Activated T-cell treated with anti-CD3 and anti-CD28 coated beads, Interleukin-2, amount 50 U/mL, for 1 hour (primary cell): ENCODE measurements around the gene COMTD1.

ENCODE experiments used
- DNase-seq: peaks from one replicate; pipeline ENCODE4 v3.0.0-alpha.2; 2020

Gene COMTD1

GRCh38 chr10:75235375-75236177 is at the start of gene COMTD1:
TSS of gene COMTD1 (minus strand) at chr10:75235957. CDS start at chr10:75235928, 29 bp downstream.
- DNase-seq = peak; percentile 97

GRCh38 chr10:75283671-75284470 is 48.1 kb upstream of the COMTD1 start:
- no peak for DNase-seq

DNA sequence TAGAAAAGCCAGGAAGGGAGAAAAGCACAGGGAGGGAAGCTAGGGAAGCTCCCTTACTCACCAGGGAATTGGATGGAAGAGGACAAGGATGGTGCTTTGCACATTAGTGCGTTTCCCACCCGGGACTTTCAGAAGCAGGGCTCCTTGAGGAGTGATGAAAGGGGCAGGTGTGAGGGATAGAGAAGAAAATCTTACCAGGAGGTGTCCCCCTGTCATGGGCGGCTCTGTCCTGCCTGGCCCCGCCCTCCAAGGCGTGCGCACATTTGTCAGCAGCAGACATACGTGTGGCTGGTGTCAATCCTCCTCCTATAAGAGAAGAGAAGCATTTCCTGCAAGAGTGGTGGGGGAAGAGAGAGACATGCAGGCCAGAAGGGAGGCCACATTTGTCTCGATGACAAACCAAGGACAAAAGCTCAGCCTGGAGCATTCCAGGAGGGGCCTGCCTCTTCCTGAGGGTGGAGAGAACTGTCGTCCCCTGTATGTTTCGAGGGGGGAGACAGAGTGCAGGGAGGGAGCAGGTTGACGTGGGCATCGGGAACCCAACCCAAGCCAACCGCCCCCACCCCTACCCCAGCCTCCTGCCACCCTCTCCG is 47.4 kb upstream of the COMTD1 start:
- DNase-seq = no peak

DNA sequence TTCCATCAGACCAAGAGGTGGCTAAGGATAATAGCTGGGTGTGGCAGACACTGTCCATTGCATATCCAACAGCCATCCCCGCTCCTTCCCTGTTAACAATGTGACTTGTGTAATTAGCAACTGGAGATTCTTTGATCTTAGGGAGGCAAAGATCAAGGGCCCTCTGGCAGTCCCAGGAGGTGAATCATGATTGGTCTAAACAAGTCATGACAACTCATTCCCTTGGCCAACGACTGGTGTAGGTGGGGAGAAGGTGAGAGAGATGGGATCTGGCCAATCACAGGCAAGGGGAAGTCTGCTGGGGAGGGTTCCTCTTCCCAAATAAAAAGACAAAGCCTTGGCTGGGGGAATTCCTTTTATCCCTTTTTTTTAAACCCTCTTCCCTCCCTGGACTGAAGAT is 46.2 kb upstream of the COMTD1 start:
- no peak for DNase-seq

GRCh38 chr10:75280236-75280635 is 44.5 kb upstream of the COMTD1 start:
- no peak for DNase-seq

DNA sequence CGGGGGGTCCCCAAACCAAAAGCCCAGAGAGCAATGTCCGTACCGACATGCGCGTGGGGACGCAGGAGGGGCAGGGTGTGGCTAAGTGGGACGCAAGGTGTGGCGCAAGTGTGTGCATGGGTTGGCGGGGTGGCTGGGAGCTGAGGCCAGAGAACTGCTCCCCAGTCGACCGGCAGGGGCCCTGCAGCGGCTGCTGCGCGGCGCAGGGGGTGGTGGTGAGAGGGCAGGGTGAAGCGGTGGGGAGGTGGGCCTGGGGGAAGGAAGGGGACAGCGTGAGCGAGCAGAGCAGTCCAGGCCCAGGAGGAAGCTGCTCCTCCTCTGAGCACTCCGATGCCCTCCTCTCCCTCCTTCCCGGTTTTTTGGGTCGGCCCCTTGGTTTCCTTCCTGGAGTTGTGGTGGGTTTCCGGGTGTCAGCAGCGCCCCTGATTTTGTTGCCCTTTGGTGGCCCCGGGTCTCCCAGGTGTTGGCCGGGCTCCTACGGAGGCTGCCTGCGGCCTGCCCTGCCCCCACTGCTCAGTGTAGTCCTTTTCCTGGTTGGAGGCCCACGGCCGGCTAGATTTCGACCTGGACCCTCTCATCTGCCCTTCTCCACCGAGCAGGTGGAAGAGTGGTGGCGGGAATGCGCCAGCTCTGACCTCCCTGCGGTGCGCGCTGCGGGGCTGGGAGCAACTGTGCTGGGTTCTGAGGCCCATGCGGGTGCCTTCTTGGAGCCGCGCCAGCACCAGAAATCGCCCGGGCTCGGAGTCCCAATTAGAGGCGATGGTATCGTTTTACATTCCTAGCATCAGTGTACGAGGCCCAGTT is 40.5 kb upstream of the COMTD1 start:
- no peak for DNase-seq

DNA sequence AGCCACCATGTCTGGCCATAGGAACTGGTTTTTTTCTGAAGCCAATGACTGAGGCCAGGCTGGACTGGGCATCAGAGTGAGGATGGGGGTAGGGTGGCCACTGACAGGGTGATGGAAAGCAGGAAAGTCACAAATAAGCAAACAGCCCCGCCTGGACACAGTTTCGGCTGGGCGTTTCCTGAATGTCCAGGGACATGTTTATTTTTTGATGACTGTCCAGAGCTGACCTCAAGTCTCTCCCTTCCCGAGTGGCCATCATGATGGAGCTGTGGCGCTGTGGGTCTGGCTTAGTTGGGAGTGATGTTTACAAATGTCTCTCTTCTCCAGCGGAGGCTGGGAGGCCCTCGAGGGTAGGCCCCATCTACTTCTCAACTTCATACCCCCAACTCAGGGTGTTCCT is 37.1 kb upstream of the COMTD1 start:
- DNase-seq = no peak

- no peak for DNase-seq
These were observed 36.3 kb upstream of the COMTD1 start for GRCh38 chr10:75272094-75272493.

DNA sequence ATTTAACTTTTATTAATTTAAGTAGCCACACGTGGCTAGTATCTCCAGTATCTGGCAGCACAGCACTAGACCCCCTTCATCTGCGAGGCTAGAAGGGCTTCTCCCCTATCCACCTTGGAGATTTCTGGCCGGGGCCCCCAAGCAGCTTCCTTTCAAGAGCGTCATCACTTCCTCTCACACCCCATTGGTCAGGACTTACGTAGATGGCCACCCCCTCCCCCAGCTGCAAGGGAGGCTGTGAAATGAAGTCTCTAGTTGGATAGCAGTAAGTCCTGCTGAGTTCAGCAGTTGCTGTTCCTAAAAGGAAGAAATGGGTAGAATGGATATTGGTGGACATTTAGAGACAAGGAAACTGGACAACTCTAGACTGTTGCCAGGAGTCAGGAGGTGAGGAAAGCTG is 33.8 kb upstream of the COMTD1 start:
- DNase-seq = no peak

- no peak for DNase-seq
These were observed 31.2 kb upstream of the COMTD1 start for GRCh38 chr10:75266945-75267344.

- no peak for DNase-seq
These were observed 30.1 kb upstream of the COMTD1 start for GRCh38 chr10:75265856-75266255.

- DNase-seq = no peak
These were observed 28.0 kb upstream of the COMTD1 start for GRCh38 chr10:75263806-75264205.

GRCh38 chr10:75261813-75262705 is 26.3 kb upstream of the COMTD1 start:
- no peak for DNase-seq

- DNase-seq = no peak
These were observed 25.2 kb upstream of the COMTD1 start for GRCh38 chr10:75260990-75261389.

GRCh38 chr10:75254739-75255138 is 19.0 kb upstream of the COMTD1 start:
- DNase-seq = no peak

DNA sequence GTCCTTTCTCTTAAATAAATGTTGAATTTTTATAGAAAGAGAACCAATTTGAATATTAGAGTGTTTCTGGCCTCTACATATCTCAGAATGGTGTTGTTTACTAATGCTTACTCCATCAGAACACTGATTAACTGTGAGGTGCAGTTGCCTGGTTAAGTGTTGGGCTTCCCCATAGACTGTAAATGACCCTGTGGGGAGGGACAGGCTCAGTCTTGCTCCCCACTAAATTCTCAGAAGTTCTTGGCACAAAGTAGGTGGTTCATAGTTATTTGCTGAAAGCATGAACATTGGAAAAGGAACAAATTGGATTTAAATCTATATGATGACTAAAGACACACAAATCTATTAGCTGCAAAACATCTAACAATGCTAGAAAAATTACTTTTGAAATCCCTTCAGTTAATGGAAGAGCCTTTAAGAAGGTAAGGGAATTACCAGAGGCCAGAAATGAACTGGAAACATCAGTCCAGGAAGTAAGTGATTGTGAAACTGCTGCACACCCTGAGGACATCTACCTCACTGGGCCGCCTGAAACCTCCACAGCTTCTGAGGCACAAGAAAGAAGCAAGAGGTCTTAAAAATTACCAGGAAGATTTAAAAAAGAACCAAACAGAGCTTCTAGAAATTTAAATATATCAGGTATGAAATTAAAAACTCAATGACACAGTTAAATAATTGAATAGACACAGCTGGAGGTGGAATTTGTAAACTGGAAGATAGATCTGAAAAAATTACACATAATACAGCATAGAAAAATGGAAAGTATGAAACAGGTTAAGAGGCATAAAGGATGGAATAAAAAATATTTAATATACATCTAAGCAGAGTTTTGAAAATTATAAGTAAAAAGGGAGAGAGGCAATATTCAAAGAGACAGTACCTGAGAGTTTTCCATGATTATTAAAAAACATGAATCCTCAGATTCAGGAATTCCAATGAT is 17.8 kb upstream of the COMTD1 start:
- no peak for DNase-seq

DNA sequence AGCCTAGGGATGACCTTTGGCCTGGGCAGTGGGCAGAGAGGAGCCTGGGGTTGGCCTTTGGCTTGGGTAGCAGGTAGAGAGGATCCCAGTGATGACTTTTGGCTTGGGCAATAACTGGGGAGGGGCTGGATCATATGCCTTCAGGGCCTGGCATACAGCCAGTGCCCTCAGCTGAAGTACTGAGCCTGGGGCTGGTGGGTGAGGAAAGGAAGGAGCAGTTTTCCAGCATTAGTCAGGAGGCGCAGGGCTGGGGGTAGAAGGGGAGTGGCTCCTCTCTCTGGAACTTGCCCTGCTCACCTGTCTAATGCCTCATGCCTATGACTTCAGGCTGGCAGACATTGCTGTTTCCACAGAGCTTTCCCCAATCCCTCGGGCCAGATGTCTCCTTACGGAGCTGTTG is 15.2 kb upstream of the COMTD1 start:
- no peak for DNase-seq

DNA sequence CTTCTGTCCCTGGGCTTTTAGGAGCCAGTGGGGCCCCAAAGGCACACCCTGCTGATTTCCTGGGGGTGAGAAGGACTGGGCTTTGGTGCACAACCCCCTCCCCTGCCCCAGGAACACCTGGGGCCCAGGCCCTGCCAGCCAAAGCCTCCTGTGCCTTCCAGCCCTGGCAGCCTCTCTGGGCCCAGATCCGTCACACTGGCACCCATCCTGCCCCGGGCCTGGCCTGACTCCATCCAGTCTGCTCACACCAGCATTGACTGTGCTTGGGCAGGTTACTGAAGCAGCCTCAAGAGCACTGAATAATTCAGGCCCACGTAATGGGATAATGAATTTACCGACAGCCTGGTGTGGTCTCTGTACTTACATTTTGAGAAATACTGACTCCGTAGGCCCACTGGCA is 12.0 kb upstream of the COMTD1 start:
- DNase-seq = no peak

DNA sequence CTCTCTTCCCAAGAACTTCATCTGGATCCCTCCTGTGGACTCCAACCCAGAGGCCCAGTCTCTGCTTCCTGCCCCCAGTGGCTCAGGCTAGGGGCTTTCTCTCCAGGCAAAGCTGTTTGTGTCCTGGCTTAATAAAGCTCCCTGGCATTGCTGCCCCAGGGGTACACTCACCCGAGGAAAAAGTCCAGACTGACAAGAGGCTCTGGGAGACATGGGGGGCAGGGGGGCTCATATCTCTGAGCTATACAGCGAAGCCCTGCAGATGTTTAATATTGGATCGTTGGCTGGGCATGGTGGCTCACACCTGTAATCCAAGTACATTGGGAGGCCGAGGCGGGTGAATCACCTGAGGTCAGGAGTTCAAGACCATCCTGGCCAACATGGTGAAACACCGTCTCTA is 10.7 kb upstream of the COMTD1 start:
- DNase-seq = no peak

GRCh38 chr10:75245354-75246250 is 9.8 kb upstream of the COMTD1 start:
- no peak for DNase-seq
